ENCODE results near the gene SCYGR7.

DNA sequence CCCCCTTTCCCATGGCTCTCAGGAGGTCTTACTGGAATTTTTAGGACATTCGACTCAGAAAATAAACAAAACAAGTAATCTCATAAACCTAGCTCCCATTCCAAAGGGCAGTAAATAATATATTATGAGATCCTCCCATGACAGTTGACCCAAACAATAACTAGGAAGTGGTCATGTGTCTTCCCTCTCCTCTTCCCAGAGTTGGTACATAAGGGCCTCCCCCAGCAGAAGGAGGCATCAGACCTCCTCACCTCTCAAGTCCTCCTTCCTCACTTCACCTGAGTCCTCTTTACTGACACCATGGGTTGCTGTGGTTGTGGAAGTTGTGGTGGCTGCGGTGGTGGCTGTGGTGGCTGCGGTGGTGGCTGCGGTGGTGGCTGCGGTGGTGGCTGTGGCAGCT lies at the start of gene SCYGR7:
- TF ChIP-seq ETV6 (IDR thresholded peaks at IDR 0.05; ENCODE audit: borderline replicate concordance in 1 of 2, low read depth in 2 of 2, low read length in 1 of 2) (no peak), ETV6 (CRISPR knock-in tag; IDR thresholded peaks at IDR 0.05; ENCODE audit: borderline replicate concordance) (no peak), ZZZ3 (IDR thresholded peaks at IDR 0.05) (no peak)
- TF ChIP-seq, protein P1, sequence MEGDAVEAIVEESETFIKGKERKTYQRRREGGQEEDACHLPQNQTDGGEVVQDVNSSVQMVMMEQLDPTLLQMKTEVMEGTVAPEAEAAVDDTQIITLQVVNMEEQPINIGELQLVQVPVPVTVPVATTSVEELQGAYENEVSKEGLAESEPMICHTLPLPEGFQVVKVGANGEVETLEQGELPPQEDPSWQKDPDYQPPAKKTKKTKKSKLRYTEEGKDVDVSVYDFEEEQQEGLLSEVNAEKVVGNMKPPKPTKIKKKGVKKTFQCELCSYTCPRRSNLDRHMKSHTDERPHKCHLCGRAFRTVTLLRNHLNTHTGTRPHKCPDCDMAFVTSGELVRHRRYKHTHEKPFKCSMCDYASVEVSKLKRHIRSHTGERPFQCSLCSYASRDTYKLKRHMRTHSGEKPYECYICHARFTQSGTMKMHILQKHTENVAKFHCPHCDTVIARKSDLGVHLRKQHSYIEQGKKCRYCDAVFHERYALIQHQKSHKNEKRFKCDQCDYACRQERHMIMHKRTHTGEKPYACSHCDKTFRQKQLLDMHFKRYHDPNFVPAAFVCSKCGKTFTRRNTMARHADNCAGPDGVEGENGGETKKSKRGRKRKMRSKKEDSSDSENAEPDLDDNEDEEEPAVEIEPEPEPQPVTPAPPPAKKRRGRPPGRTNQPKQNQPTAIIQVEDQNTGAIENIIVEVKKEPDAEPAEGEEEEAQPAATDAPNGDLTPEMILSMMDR (IDR thresholded peaks at IDR 0.05 in 2 of 3, conservative IDR thresholded peaks at IDR 0.05 in 1 of 3; ENCODE audit: insufficient read depth in 2 of 3, low read depth in 1 of 3, low read length in 3 of 3), result no peak
